GM19468 (cell line): ENCODE measurements around the gene GORASP2.
"Not testable (repeated sequence)": the region's sequence is repeated elsewhere in the genome, so short reads cannot be mapped to it uniquely, and the experiment has no call there.

Experiments
- ATAC-seq: cut with Tn5 transposase; IDR thresholded peaks from one replicate; pipeline ENCODE4 v1.9.1; 2021; ENCODE audit warnings: mild to moderate bottlenecking, moderate library complexity, moderate number of reproducible peaks; ENCODE audit not compliant: unreplicated experiment; ENCODE audit errors: extremely low read depth

GORASP2 gene

GRCh38 chr2:170928824-170929685, at the start of gene GORASP2:
Gene GORASP2, plus strand, starts transcription at chr2:170929253. Its CDS starts 88 bp downstream, at chr2:170929341.
- peak; percentile 89 for ATAC-seq

GRCh38 chr2:170881840-170882239, 47.2 kb upstream of the GORASP2 start:
- no peak for ATAC-seq

GRCh38 chr2:170882758-170883157, 46.3 kb upstream of the GORASP2 start:
- ATAC-seq: no peak

- no peak for ATAC-seq
Observed at GRCh38 chr2:170883683-170884082, 45.4 kb upstream of the GORASP2 start.

GRCh38 chr2:170885130-170885791, 43.8 kb upstream of the GORASP2 start:
- ATAC-seq: no peak

GRCh38 chr2:170886386-170886785, 42.7 kb upstream of the GORASP2 start:
- no peak for ATAC-seq

- no peak for ATAC-seq
Observed at GRCh38 chr2:170887496-170887895, 41.6 kb upstream of the GORASP2 start.

- no peak for ATAC-seq
Observed at GRCh38 chr2:170887896-170888295, 41.2 kb upstream of the GORASP2 start.

GRCh38 chr2:170891893-170892292, 37.2 kb upstream of the GORASP2 start:
- no peak for ATAC-seq

GRCh38 chr2:170892391-170892951, 36.6 kb upstream of the GORASP2 start:
- no peak for ATAC-seq

GRCh38 chr2:170895023-170895757, 33.9 kb upstream of the GORASP2 start:
- ATAC-seq: no peak

- no peak for ATAC-seq
Observed at GRCh38 chr2:170896622-170897021, 32.4 kb upstream of the GORASP2 start.

GRCh38 chr2:170897108-170897507, 31.9 kb upstream of the GORASP2 start:
- no peak for ATAC-seq

GRCh38 chr2:170905864-170906263, 23.2 kb upstream of the GORASP2 start:
- ATAC-seq: no peak

- no peak for ATAC-seq
Observed at GRCh38 chr2:170911314-170911889, 17.7 kb upstream of the GORASP2 start.

GRCh38 chr2:170914994-170915666, 13.9 kb upstream of the GORASP2 start:
- not testable (repeated sequence) for ATAC-seq

GRCh38 chr2:170917219-170917913, 11.7 kb upstream of the GORASP2 start:
- no peak for ATAC-seq

GRCh38 chr2:170917957-170918356, 11.1 kb upstream of the GORASP2 start:
- no peak for ATAC-seq

GRCh38 chr2:170921873-170922272, 7.2 kb upstream of the GORASP2 start:
- not testable (repeated sequence) for ATAC-seq
